ENCODE measurements around the gene OXCT2.
"Not testable (repeated sequence)": the region's sequence is repeated elsewhere in the genome, so short reads cannot be mapped to it uniquely, and the experiment has no call there.

OXCT2 gene

GRCh38 chr1:39786303-39787107, 15.4 kb upstream of the OXCT2 start:
- H3K9ac ChIP-seq (ENCODE audit: low read length); H3F3A ChIP-seq (ENCODE audit: insufficient read depth, low read length); H3K4me3 ChIP-seq (ENCODE audit: low read length); H3K27ac ChIP-seq (ENCODE audit: low read length); H3K9me3 ChIP-seq (replicated peaks; ENCODE audit: insufficient read depth, low read length); H3K4me2 ChIP-seq (ENCODE audit: low read depth, low read length); H3K9me2 ChIP-seq (replicated peaks; ENCODE audit: insufficient read depth, low read length); H2AFZ ChIP-seq (ENCODE audit: low read length); H3K27me3 ChIP-seq (replicated peaks; ENCODE audit: insufficient read depth, low read length); H3K4me1 ChIP-seq (ENCODE audit: low read length); H4K20me1 ChIP-seq (ENCODE audit: insufficient read depth, low read length); DNase-seq; H3K36me3 ChIP-seq (replicated peaks; ENCODE audit: insufficient read depth, low read length): not testable (repeated sequence)
- H3K79me2 ChIP-seq (ENCODE audit: low read length) = peaks cover 53% of the 10 kb centered on the region

GRCh38 chr1:39782685-39783084, 11.5 kb upstream of the OXCT2 start:
- not testable (repeated sequence) for H2AFZ ChIP-seq (ENCODE audit: low read length); H3K27ac ChIP-seq (ENCODE audit: low read length); H3K4me3 ChIP-seq (ENCODE audit: low read length); H3K36me3 ChIP-seq (replicated peaks; ENCODE audit: insufficient read depth, low read length); H4K20me1 ChIP-seq (ENCODE audit: insufficient read depth, low read length); H3K27me3 ChIP-seq (replicated peaks; ENCODE audit: insufficient read depth, low read length); H3K9ac ChIP-seq (ENCODE audit: low read length); H3K4me2 ChIP-seq (ENCODE audit: low read depth, low read length); H3F3A ChIP-seq (ENCODE audit: insufficient read depth, low read length); H3K4me1 ChIP-seq (ENCODE audit: low read length); H3K9me3 ChIP-seq (replicated peaks; ENCODE audit: insufficient read depth, low read length); H3K9me2 ChIP-seq (replicated peaks; ENCODE audit: insufficient read depth, low read length); DNase-seq
- H3K79me2 ChIP-seq (ENCODE audit: low read length) = peaks cover 78% of the 10 kb centered on the region

GRCh38 chr1:39782103-39782502, 11.0 kb upstream of the OXCT2 start:
- DNase-seq = no peak

GRCh38 chr1:39781349-39781715, 10.2 kb upstream of the OXCT2 start:
- no peak for TF ChIP-seq EZH2phosphoT487 (IDR thresholded peaks at IDR 0.05; ENCODE audit: low read length)
- Histone ChIP-seq H3K9me3 (replicated peaks; ENCODE audit: insufficient read depth, low read length) (no peaks in the 10 kb centered on the region), H3K79me2 (ENCODE audit: low read length) (peaks cover 74% of the 10 kb centered on the region), H3K9ac (ENCODE audit: low read length) (no peak overlapping the region), H3K4me2 (ENCODE audit: low read depth, low read length) (no peak overlapping the region), H3K27ac (ENCODE audit: low read length) (no peak overlapping the region), H3K36me3 (replicated peaks; ENCODE audit: insufficient read depth, low read length) (0 out of 2 replicates have a peak, but pooled peaks cover 5% of the 10 kb centered on the region), H3K4me1 (ENCODE audit: low read length) (peaks cover 16% of the 10 kb centered on the region), H4K20me1 (ENCODE audit: insufficient read depth, low read length) (no peaks in the 10 kb centered on the region), H2AFZ (ENCODE audit: low read length) (no peak overlapping the region), H3F3A (ENCODE audit: insufficient read depth, low read length) (peaks cover 11% of the 10 kb centered on the region), H3K9me2 (replicated peaks; ENCODE audit: insufficient read depth, low read length) (no peaks in the 10 kb centered on the region), H3K4me3 (ENCODE audit: low read length) (no peak overlapping the region), H3K27me3 (replicated peaks; ENCODE audit: insufficient read depth, low read length) (no peaks in the 10 kb centered on the region)
- no peak for DNase-seq

More at GRCh38 chr1:39782103-39782502, 11.0 kb upstream of the OXCT2 start:
- TF ChIP-seq EZH2phosphoT487 (IDR thresholded peaks at IDR 0.05; ENCODE audit: low read length) = no peak
- Histone ChIP-seq H2AFZ (ENCODE audit: low read length) (no peak overlapping the region), H3K4me1 (ENCODE audit: low read length) (peaks cover 8% of the 10 kb centered on the region), H3K79me2 (ENCODE audit: low read length) (peaks cover 78% of the 10 kb centered on the region), H3K36me3 (replicated peaks; ENCODE audit: insufficient read depth, low read length) (0 out of 2 replicates have a peak, but pooled peaks cover 5% of the 10 kb centered on the region), H3K9ac (ENCODE audit: low read length) (no peak overlapping the region), H3K27me3 (replicated peaks; ENCODE audit: insufficient read depth, low read length) (no peaks in the 10 kb centered on the region), H3K27ac (ENCODE audit: low read length) (no peak overlapping the region), H3K9me2 (replicated peaks; ENCODE audit: insufficient read depth, low read length) (no peaks in the 10 kb centered on the region), H3K4me3 (ENCODE audit: low read length) (no peak overlapping the region), H4K20me1 (ENCODE audit: insufficient read depth, low read length) (no peaks in the 10 kb centered on the region), H3K4me2 (ENCODE audit: low read depth, low read length) (no peak overlapping the region), H3F3A (ENCODE audit: insufficient read depth, low read length) (peaks cover 4% of the 10 kb centered on the region), H3K9me3 (replicated peaks; ENCODE audit: insufficient read depth, low read length) (no peaks in the 10 kb centered on the region)

GRCh38 chr1:39779821-39780220, 8.7 kb upstream of the OXCT2 start:
- H3K36me3 ChIP-seq (replicated peaks; ENCODE audit: insufficient read depth, low read length) = 0 out of 2 replicates have a peak, but pooled peaks cover 5% of the 10 kb centered on the region
- H3K27me3 ChIP-seq (replicated peaks; ENCODE audit: insufficient read depth, low read length) = no peaks in the 10 kb centered on the region
- DNase-seq = no peak
- H3K27ac ChIP-seq (ENCODE audit: low read length) = no peak overlapping the region
- peaks cover 68% of the 10 kb centered on the region for H3K79me2 ChIP-seq (ENCODE audit: low read length)
- peaks cover 25% of the 10 kb centered on the region for H3K4me1 ChIP-seq (ENCODE audit: low read length)
- TF ChIP-seq EZH2phosphoT487 (IDR thresholded peaks at IDR 0.05; ENCODE audit: low read length) (no peak), CTCF (IDR thresholded peaks at IDR 0.05; ENCODE audit: low read length) (no peak), EZH2 (optimal IDR thresholded peaks at IDR 0.05; ENCODE audit: low read depth, low read length) (no peak)
- no peak overlapping the region for H3K4me3 ChIP-seq (ENCODE audit: low read length)
- no peaks in the 10 kb centered on the region for H3K9me2 ChIP-seq (replicated peaks; ENCODE audit: insufficient read depth, low read length)
- H3K9me3 ChIP-seq (replicated peaks; ENCODE audit: insufficient read depth, low read length) = no peaks in the 10 kb centered on the region
- H2AFZ ChIP-seq (ENCODE audit: low read length) = no peak overlapping the region
- H3K4me2 ChIP-seq (ENCODE audit: low read depth, low read length) = no peak overlapping the region
- no peak overlapping the region for H3K9ac ChIP-seq (ENCODE audit: low read length)
- peaks cover 13% of the 10 kb centered on the region for H3F3A ChIP-seq (ENCODE audit: insufficient read depth, low read length)
- H4K20me1 ChIP-seq (ENCODE audit: insufficient read depth, low read length) = no peaks in the 10 kb centered on the region
